SHP77 treated with DMSO at 0.1 percent for 48 hours (cell line): ENCODE results near the gene KIAA0232.
A peak's percentile ranks its signal among the peaks of the same experiment; 100 is the strongest.

Source experiments
- DNase-seq: peaks from one replicate; lab custom pipeline; 2025; lab: John Stamatoyannopoulos, UW

The KIAA0232 gene

GRCh38 chr4:6782147-6782845 lies at the start of gene KIAA0232:
Gene KIAA0232, plus strand, starts transcription at chr4:6782727. Its CDS starts 41,727 bp downstream, at chr4:6824454.
- DNase-seq, result peak; percentile 23

- DNase-seq, result no peak
Measured at GRCh38 chr4:6733358-6734164, 49.0 kb upstream of the KIAA0232 start.

- DNase-seq, result no peak
Measured at GRCh38 chr4:6734165-6734786, 48.3 kb upstream of the KIAA0232 start.

- DNase-seq, result no peak
Measured at GRCh38 chr4:6739920-6740319, 42.6 kb upstream of the KIAA0232 start.

- DNase-seq, result no peak
Measured at GRCh38 chr4:6740347-6740746, 42.2 kb upstream of the KIAA0232 start.

- no peak for DNase-seq
Measured at GRCh38 chr4:6742507-6742906, 40.0 kb upstream of the KIAA0232 start.

GRCh38 chr4:6742989-6743388 lies 39.5 kb upstream of the KIAA0232 start:
- no peak for DNase-seq

- DNase-seq, result no peak
Measured at GRCh38 chr4:6746721-6747293, 35.7 kb upstream of the KIAA0232 start.

- no peak for DNase-seq
Measured at GRCh38 chr4:6747294-6748051, 35.1 kb upstream of the KIAA0232 start.

GRCh38 chr4:6748286-6748685 lies 34.2 kb upstream of the KIAA0232 start:
- no peak for DNase-seq

GRCh38 chr4:6749340-6750171 lies 33.0 kb upstream of the KIAA0232 start:
- DNase-seq, result no peak

GRCh38 chr4:6750286-6751221 lies 32.0 kb upstream of the KIAA0232 start:
- no peak for DNase-seq

- DNase-seq, result no peak
Measured at GRCh38 chr4:6751611-6752485, 30.7 kb upstream of the KIAA0232 start.

GRCh38 chr4:6752486-6752829 lies 30.1 kb upstream of the KIAA0232 start:
- DNase-seq, result no peak

GRCh38 chr4:6753103-6753560 lies 29.4 kb upstream of the KIAA0232 start:
- DNase-seq, result no peak

- DNase-seq, result no peak
Measured at GRCh38 chr4:6753891-6754290, 28.6 kb upstream of the KIAA0232 start.

- no peak for DNase-seq
Measured at GRCh38 chr4:6754481-6755087, 27.9 kb upstream of the KIAA0232 start.

- no peak for DNase-seq
Measured at GRCh38 chr4:6755088-6755753, 27.3 kb upstream of the KIAA0232 start.
